ENCODE measurements around the gene ALKAL2. TPM values are rescaled to one million over a fixed set of nuclear protein-coding genes. Genes with fewer than 3 reads are reported as not detected.

Gene ALKAL2
- total and polyA plus RNA-seq, 9 of the 15 experiments (the other 6 are each of a cell fraction or from before 2014, with no cell fraction given) = not detected

DNA sequence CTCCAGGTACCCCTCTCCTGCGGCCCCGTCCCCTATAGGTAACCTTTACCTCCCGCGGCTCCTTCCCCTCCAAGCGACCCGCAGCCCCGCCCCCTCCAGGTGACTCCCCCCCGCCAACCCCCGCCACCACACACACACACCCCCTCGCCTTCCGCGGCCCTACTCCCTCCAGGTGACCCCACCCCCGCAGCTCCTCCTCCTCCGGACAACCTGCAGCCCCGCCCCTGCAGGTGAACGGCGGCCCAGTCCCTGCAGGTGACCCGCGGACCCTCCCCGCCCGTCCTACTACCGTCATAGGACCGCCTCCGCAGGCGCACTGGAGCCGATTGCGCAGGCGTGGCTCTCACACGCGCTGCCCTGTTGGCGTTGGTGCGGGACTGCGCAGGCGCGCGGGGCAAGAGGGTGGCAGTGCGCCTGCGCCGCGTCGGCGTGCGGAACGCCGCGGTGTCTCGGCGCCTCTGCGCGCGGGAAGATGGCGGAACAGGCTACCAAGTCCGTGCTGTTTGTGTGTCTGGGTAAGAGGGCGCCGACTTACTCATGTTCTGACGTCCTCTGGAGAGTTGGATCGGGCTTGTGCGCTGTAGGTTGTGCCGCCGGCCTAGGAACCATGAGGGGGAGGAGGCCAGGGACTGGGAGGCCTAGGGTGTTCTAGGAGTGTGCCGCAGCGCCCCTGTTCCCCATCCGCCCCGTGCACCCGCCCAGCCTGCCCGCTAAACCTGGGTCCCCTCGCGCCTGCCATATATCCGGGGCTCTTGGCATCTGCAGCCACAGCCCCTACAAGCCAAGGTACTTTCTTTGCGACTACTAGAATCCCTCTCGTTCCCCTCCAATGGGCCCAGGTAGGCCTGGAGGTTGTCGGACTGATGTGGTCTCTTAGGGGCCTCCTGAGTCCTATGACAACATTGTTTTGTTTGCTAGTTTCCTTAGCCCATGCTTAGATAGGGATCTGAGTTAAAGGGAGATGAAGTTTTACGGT, 23.1 kb downstream of the ALKAL2 start, which contains the start of gene ACP1 (continued):
- TF ChIP-seq, protein P1, sequence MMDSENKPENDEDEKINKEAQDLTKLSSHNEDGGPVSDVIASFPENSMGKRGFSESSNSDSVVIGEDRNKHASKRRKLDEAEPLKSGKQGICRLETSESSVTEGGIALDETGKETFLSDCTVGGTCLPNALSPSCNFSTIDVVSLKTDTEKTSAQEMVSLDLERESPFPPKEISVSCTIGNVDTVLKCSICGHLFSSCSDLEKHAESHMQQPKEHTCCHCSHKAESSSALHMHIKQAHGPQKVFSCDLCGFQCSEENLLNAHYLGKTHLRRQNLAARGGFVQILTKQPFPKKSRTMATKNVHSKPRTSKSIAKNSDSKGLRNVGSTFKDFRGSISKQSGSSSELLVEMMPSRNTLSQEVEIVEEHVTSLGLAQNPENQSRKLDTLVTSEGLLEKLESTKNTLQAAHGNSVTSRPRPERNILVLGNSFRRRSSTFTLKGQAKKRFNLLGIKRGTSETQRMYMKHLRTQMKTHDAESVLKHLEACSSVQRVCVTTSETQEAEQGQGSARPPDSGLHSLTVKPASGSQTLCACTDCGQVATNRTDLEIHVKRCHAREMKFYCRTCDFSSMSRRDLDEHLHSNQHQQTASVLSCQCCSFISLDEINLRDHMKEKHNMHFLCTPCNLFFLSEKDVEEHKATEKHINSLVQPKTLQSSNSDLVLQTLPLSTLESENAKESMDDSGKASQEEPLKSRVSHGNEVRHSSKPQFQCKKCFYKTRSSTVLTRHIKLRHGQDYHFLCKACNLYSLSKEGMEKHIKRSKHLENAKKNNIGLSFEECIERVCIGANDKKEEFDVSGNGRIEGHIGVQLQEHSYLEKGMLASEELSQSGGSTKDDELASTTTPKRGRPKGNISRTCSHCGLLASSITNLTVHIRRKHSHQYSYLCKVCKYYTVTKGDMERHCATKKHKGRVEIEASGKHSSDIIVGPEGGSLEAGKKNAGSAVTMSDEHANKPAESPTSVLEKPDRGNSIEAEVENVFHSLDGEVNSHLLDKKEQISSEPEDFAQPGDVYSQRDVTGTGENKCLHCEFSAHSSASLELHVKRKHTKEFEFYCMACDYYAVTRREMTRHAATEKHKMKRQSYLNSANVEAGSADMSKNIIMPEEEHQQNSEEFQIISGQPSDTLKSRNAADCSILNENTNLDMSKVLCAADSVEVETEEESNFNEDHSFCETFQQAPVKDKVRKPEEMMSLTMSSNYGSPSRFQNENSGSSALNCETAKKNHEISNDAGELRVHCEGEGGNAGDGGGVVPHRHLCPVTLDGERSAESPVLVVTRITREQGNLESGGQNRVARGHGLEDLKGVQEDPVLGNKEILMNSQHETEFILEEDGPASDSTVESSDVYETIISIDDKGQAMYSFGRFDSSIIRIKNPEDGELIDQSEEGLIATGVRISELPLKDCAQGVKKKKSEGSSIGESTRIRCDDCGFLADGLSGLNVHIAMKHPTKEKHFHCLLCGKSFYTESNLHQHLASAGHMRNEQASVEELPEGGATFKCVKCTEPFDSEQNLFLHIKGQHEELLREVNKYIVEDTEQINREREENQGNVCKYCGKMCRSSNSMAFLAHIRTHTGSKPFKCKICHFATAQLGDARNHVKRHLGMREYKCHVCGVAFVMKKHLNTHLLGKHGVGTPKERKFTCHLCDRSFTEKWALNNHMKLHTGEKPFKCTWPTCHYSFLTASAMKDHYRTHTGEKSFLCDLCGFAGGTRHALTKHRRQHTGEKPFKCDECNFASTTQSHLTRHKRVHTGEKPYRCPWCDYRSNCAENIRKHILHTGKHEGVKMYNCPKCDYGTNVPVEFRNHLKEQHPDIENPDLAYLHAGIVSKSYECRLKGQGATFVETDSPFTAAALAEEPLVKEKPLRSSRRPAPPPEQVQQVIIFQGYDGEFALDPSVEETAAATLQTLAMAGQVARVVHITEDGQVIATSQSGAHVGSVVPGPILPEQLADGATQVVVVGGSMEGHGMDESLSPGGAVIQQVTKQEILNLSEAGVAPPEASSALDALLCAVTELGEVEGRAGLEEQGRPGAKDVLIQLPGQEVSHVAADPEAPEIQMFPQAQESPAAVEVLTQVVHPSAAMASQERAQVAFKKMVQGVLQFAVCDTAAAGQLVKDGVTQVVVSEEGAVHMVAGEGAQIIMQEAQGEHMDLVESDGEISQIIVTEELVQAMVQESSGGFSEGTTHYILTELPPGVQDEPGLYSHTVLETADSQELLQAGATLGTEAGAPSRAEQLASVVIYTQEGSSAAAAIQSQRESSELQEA (IDR thresholded peaks at IDR 0.05; ENCODE audit: low read depth) = no peak
- TF ChIP-seq ASH1L (IDR thresholded peaks at IDR 0.05; ENCODE audit: borderline replicate concordance, low read depth, partially characterized antibody) = no peak
- TF ChIP-seq POLR2AphosphoS2 (IDR thresholded peaks at IDR 0.05; ENCODE audit: low read length) = no peak
- TF ChIP-seq CTBP1 (IDR thresholded peaks at IDR 0.05; ENCODE audit: borderline replicate concordance) = peak; percentile 81
- TF ChIP-seq ZEB2 (IDR thresholded peaks at IDR 0.05) = 0 out of 2 replicates have a peak, but pooled peaks have one; percentile 8
- peak; percentile 51; the same call in 1 of the 2 replicates for TF ChIP-seq TOE1 (IDR thresholded peaks at IDR 0.05; ENCODE audit: borderline replicate concordance)
- TF ChIP-seq TOE1 (CRISPR knock-in tag; IDR thresholded peaks at IDR 0.05; ENCODE audit: borderline replicate concordance, low read depth) = no peak
- no peak for TF ChIP-seq ZNF175 (CRISPR knock-in tag; IDR thresholded peaks at IDR 0.05; ENCODE audit: low read depth)
- TF ChIP-seq, protein P2, sequence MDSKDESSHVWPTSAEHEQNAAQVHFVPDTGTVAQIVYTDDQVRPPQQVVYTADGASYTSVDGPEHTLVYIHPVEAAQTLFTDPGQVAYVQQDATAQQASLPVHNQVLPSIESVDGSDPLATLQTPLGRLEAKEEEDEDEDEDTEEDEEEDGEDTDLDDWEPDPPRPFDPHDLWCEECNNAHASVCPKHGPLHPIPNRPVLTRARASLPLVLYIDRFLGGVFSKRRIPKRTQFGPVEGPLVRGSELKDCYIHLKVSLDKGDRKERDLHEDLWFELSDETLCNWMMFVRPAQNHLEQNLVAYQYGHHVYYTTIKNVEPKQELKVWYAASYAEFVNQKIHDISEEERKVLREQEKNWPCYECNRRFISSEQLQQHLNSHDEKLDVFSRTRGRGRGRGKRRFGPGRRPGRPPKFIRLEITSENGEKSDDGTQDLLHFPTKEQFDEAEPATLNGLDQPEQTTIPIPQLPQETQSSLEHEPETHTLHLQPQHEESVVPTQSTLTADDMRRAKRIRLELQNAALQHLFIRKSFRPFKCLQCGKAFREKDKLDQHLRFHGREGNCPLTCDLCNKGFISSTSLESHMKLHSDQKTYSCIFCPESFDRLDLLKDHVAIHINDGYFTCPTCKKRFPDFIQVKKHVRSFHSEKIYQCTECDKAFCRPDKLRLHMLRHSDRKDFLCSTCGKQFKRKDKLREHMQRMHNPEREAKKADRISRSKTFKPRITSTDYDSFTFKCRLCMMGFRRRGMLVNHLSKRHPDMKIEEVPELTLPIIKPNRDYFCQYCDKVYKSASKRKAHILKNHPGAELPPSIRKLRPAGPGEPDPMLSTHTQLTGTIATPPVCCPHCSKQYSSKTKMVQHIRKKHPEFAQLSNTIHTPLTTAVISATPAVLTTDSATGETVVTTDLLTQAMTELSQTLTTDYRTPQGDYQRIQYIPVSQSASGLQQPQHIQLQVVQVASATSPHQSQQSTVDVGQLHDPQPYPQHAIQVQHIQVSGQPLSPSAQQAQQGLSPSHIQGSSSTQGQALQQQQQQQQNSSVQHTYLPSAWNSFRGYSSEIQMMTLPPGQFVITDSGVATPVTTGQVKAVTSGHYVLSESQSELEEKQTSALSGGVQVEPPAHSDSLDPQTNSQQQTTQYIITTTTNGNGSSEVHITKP (IDR thresholded peaks at IDR 0.05; ENCODE audit: partially characterized antibody) = peak; percentile 15
- TF ChIP-seq, protein P3, sequence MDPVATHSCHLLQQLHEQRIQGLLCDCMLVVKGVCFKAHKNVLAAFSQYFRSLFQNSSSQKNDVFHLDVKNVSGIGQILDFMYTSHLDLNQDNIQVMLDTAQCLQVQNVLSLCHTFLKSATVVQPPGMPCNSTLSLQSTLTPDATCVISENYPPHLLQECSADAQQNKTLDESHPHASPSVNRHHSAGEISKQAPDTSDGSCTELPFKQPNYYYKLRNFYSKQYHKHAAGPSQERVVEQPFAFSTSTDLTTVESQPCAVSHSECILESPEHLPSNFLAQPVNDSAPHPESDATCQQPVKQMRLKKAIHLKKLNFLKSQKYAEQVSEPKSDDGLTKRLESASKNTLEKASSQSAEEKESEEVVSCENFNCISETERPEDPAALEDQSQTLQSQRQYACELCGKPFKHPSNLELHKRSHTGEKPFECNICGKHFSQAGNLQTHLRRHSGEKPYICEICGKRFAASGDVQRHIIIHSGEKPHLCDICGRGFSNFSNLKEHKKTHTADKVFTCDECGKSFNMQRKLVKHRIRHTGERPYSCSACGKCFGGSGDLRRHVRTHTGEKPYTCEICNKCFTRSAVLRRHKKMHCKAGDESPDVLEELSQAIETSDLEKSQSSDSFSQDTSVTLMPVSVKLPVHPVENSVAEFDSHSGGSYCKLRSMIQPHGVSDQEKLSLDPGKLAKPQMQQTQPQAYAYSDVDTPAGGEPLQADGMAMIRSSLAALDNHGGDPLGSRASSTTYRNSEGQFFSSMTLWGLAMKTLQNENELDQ (CRISPR knock-in tag; IDR thresholded peaks at IDR 0.05; ENCODE audit: borderline replicate concordance) = no peak
- TF ChIP-seq, protein P4, sequence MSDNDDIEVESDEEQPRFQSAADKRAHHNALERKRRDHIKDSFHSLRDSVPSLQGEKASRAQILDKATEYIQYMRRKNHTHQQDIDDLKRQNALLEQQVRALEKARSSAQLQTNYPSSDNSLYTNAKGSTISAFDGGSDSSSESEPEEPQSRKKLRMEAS (CRISPR knock-in tag; IDR thresholded peaks at IDR 0.05) = peak; percentile 47; the same call in 1 of the 2 replicates
